Measurements from ENCODE around the gene TUBB8. TPM values are rescaled to one million over a fixed set of nuclear protein-coding genes. Genes with fewer than 3 reads are reported as not detected.

The TUBB8 gene
- polyA plus RNA-seq (2013, experiment 1 of 2) = 0.84 TPM
- polyA plus RNA-seq (2013, experiment 2 of 2) = 0.60 TPM

DNA sequence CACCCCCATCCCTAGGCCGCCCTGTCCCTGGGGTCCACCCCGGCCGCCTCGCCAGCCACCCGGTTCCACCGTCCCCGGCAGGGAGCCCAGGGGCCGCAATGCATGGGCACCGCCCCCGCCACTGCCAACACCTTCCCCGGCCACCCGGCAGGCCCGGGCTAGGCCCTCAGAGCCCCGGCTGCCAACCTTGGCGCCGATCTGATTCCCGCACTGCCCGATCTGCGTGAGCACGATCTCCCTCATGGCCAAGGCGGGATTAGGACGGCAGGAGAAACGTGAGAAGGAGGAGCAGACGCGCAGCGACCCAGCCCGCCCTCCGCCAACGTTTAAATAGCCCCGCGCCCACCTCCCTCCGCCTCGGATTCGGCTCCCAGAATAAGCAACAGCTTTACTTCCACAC, at the start of gene TUBB8:
TUBB8 (minus strand) TSS at position 301 of the 400 bp plus-strand sequence; CDS start at position 243, 58 bp downstream.
- no peak within 1 kb of the TSS for H2AK5ac ChIP-seq (ENCODE audit: low read depth, low read length)
- H3K14ac ChIP-seq (ENCODE audit: low read length) = no peak within 1 kb of the TSS
- no peak within 1 kb of the TSS for H4K8ac ChIP-seq (ENCODE audit: low read depth, low read length)
- no CpG with 5 or more reads among the region's 34 CpGs for WGBS, 2 donors (ENCODE audit: extremely low coverage in 2 of 2, insufficient read length in 2 of 2, insufficient replicate concordance in 1 of 2)
- no peak within 1 kb of the TSS for H3K4me3 ChIP-seq (ENCODE audit: low read length in 2 of 2)
- no peak within 1 kb of the TSS for H2BK5ac ChIP-seq (ENCODE audit: low read length)
- no peak within 1 kb of the TSS for H2BK120ac ChIP-seq (ENCODE audit: low read depth, low read length)
- no peaks in the 10 kb centered on the region for H3K27me3 ChIP-seq (ENCODE audit: control insufficient read depth in 3 of 3, insufficient read depth in 3 of 3, low read depth in 1 of 3, low read length in 3 of 3)
- H3K4me2 ChIP-seq (ENCODE audit: insufficient read depth, low read length, poor library complexity, severe bottlenecking) = no peak within 1 kb of the TSS
- H3K4me1 ChIP-seq (ENCODE audit: control insufficient read depth in 2 of 2, insufficient read depth in 1 of 2, low read depth in 1 of 2, low read length in 2 of 2) = no peaks in the 10 kb centered on the region
- no peak within 1 kb of the TSS for H3K27ac ChIP-seq (replicated peaks; ENCODE audit: low read length)
- H2BK15ac ChIP-seq (ENCODE audit: low read length) = no peak within 1 kb of the TSS
- H3K4ac ChIP-seq (ENCODE audit: low read length) = no peak within 1 kb of the TSS
- no peaks in the 10 kb centered on the region for H3K36me3 ChIP-seq (replicated peaks in 1 of 2; ENCODE audit: control insufficient read depth in 2 of 2, insufficient read depth in 2 of 2, low read length in 2 of 2)
- no peak within 1 kb of the TSS for H3K23ac ChIP-seq (ENCODE audit: low read depth, low read length, poor library complexity)
- H2AFZ ChIP-seq (ENCODE audit: low read length) = no peak within 1 kb of the TSS
- no peaks in the 10 kb centered on the region for H3K9me3 ChIP-seq (replicated peaks in 1 of 2; ENCODE audit: control insufficient read depth in 2 of 2, insufficient read depth in 1 of 2, low read depth in 1 of 2, low read length in 2 of 2)
- no peak within 1 kb of the TSS for H3K9ac ChIP-seq (ENCODE audit: low read depth, low read length, poor library complexity)
- no peak for DNase-seq (ENCODE audit: low spot score)
- no peak within 1 kb of the TSS for H3K18ac ChIP-seq (ENCODE audit: low read length)
- no peak within 1 kb of the TSS for H2BK12ac ChIP-seq (ENCODE audit: low read length)
- no peak within 1 kb of the TSS for H4K91ac ChIP-seq (ENCODE audit: low read depth, low read length, poor library complexity)
- H3K79me1 ChIP-seq (ENCODE audit: low read depth, low read length) = no peaks in the 10 kb centered on the region

DNA sequence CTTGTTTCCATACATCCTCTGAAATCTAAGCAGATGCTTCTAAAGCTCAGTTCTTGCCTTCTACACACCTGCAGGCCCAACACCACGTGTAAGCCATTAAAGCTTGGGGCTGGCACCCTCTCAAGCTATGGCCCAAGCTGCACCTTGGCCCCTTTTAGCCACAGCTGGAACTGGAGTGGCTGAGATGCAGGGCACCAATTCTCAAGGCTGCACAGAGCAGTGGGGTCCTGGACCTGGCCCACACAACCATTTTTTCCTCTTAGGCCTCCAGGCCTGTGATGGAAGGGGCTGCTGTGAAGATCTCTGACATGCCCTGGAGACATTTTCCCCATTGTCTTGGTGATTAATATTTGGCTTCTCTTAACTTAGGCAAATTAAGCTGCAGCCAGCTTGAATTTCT, 47.4 kb upstream of the TUBB8 start:
- Histone ChIP-seq H3K9ac (ENCODE audit: low read depth, low read length, poor library complexity) (no peak overlapping the region), H3K9me3 (replicated peaks in 1 of 2; ENCODE audit: control insufficient read depth in 2 of 2, insufficient read depth in 1 of 2, low read depth in 1 of 2, low read length in 2 of 2) (peaks cover 8 to 15% of the 10 kb centered on the region in 2 donors), H4K8ac (ENCODE audit: low read depth, low read length) (no peak overlapping the region), H2BK5ac (ENCODE audit: low read length) (no peak overlapping the region), H2AK5ac (ENCODE audit: low read depth, low read length) (no peak overlapping the region), H3K27ac (replicated peaks; ENCODE audit: low read length) (no peak overlapping the region), H2BK15ac (ENCODE audit: low read length) (no peak overlapping the region), H2BK120ac (ENCODE audit: low read depth, low read length) (no peak overlapping the region), H3K18ac (ENCODE audit: low read length) (no peak overlapping the region), H3K36me3 (replicated peaks in 1 of 2; ENCODE audit: control insufficient read depth in 2 of 2, insufficient read depth in 2 of 2, low read length in 2 of 2) (no peaks in the 10 kb centered on the region), H3K4me1 (ENCODE audit: control insufficient read depth in 2 of 2, insufficient read depth in 1 of 2, low read depth in 1 of 2, low read length in 2 of 2) (no peaks in the 10 kb centered on the region), H3K4ac (ENCODE audit: low read length) (no peak overlapping the region), H3K4me2 (ENCODE audit: insufficient read depth, low read length, poor library complexity, severe bottlenecking) (no peak overlapping the region), H3K14ac (ENCODE audit: low read length) (no peak overlapping the region), H2BK12ac (ENCODE audit: low read length) (no peak overlapping the region), H4K91ac (ENCODE audit: low read depth, low read length, poor library complexity) (no peak overlapping the region), H3K23ac (ENCODE audit: low read depth, low read length, poor library complexity) (no peak overlapping the region), H2AFZ (ENCODE audit: low read length) (no peak overlapping the region), H3K79me1 (ENCODE audit: low read depth, low read length) (no peaks in the 10 kb centered on the region), H3K27me3 (ENCODE audit: control insufficient read depth in 3 of 3, insufficient read depth in 3 of 3, low read depth in 1 of 3, low read length in 3 of 3) (no peaks in the 10 kb centered on the region), H3K4me3 (ENCODE audit: low read length in 2 of 2) (peak overlapping the region in 1 of 2 donors; percentile 36)
- DNase-seq (ENCODE audit: low spot score) = no peak
- no CpG with 5 or more reads among the region's 1 CpG for WGBS, 2 donors (ENCODE audit: extremely low coverage in 2 of 2, insufficient read length in 2 of 2, insufficient replicate concordance in 1 of 2)

DNA sequence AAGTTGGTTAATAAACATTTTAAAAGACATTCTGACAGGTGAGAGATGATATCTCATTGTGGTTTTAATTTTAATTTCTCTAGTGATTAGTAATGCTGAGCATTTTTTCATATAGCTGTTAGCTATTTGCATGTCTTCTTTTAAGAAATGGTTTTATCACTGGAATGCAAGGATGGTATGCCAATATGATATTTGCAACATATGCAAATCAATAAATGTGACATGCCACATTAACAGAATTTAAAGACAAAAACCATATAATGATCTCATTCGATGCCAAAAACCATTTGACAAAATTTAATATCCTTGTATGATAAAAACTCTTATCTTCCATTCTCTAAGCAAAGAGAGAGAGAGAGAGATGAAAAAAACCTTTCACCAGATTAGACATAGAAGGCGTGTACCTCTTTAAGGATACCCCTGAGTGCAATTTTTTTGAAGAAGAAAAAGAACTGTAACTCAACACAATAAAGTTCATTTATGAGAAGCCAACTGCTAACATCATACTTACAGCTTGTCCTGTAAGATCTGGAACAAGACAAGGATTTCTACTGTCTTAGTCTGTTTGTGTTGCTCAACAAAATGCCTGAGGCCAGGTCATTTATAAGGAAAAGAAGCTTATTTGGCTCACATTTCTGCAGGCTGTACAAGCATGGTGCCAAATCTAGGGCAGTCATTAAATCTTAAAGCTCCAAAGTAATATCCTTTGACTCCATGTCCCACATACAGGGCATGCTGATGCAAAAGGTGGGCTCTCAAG, 46.4 kb upstream of the TUBB8 start:
- Histone ChIP-seq H2BK120ac (ENCODE audit: low read depth, low read length) (no peak overlapping the region), H3K27ac (replicated peaks; ENCODE audit: low read length) (no peak overlapping the region), H3K79me1 (ENCODE audit: low read depth, low read length) (no peaks in the 10 kb centered on the region), H3K27me3 (ENCODE audit: control insufficient read depth in 3 of 3, insufficient read depth in 3 of 3, low read depth in 1 of 3, low read length in 3 of 3) (no peaks in the 10 kb centered on the region), H3K36me3 (replicated peaks in 1 of 2; ENCODE audit: control insufficient read depth in 2 of 2, insufficient read depth in 2 of 2, low read length in 2 of 2) (no peaks in the 10 kb centered on the region), H2BK15ac (ENCODE audit: low read length) (no peak overlapping the region), H2BK5ac (ENCODE audit: low read length) (no peak overlapping the region), H2AFZ (ENCODE audit: low read length) (no peak overlapping the region), H2BK12ac (ENCODE audit: low read length) (no peak overlapping the region), H3K4ac (ENCODE audit: low read length) (no peak overlapping the region), H3K14ac (ENCODE audit: low read length) (no peak overlapping the region), H3K9me3 (replicated peaks in 1 of 2; ENCODE audit: control insufficient read depth in 2 of 2, insufficient read depth in 1 of 2, low read depth in 1 of 2, low read length in 2 of 2) (peaks cover 8 to 15% of the 10 kb centered on the region in 2 donors), H2AK5ac (ENCODE audit: low read depth, low read length) (no peak overlapping the region), H4K8ac (ENCODE audit: low read depth, low read length) (no peak overlapping the region), H3K4me2 (ENCODE audit: insufficient read depth, low read length, poor library complexity, severe bottlenecking) (no peak overlapping the region), H3K4me1 (ENCODE audit: control insufficient read depth in 2 of 2, insufficient read depth in 1 of 2, low read depth in 1 of 2, low read length in 2 of 2) (no peaks in the 10 kb centered on the region), H3K23ac (ENCODE audit: low read depth, low read length, poor library complexity) (no peak overlapping the region), H3K18ac (ENCODE audit: low read length) (no peak overlapping the region), H3K9ac (ENCODE audit: low read depth, low read length, poor library complexity) (no peak overlapping the region), H3K4me3 (ENCODE audit: low read length in 2 of 2) (no peak overlapping the region), H4K91ac (ENCODE audit: low read depth, low read length, poor library complexity) (no peak overlapping the region)
- WGBS, 2 donors (ENCODE audit: extremely low coverage in 2 of 2, insufficient read length in 2 of 2, insufficient replicate concordance in 1 of 2) = no CpG with 5 or more reads among the region's 2 CpGs
- no peak for DNase-seq (ENCODE audit: low spot score)

DNA sequence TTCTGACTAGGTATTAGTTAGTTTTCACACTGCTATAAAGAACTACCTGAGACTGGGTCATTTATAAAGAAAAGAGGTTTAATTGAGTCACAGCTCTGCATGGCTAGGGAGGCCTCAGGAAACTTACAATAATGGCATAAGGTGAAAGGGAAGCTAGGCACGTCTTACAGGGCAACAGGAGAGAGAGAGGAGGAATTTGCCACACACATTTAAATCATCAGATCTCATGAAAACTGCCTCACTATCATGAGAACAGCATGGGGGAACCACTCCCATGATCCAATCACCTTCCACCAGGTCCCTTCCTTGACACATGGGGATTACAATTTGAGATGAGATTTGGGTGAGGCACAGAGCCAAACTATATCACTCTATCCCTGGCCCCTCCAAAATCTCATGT, 45.5 kb upstream of the TUBB8 start:
- peaks cover 0 to 1% (median 0%) of the 10 kb centered on the region in 3 experiments for H3K27me3 ChIP-seq (ENCODE audit: control insufficient read depth in 3 of 3, insufficient read depth in 3 of 3, low read depth in 1 of 3, low read length in 3 of 3)
- no peak overlapping the region for H3K14ac ChIP-seq (ENCODE audit: low read length)
- no peaks in the 10 kb centered on the region for H3K4me1 ChIP-seq (ENCODE audit: control insufficient read depth in 2 of 2, insufficient read depth in 1 of 2, low read depth in 1 of 2, low read length in 2 of 2)
- H2BK5ac ChIP-seq (ENCODE audit: low read length) = no peak overlapping the region
- no peak overlapping the region for H3K27ac ChIP-seq (replicated peaks; ENCODE audit: low read length)
- H4K8ac ChIP-seq (ENCODE audit: low read depth, low read length) = no peak overlapping the region
- no peak overlapping the region for H2BK120ac ChIP-seq (ENCODE audit: low read depth, low read length)
- DNase-seq (ENCODE audit: low spot score) = no peak
- no peaks in the 10 kb centered on the region for H3K79me1 ChIP-seq (ENCODE audit: low read depth, low read length)
- H3K4me2 ChIP-seq (ENCODE audit: insufficient read depth, low read length, poor library complexity, severe bottlenecking) = no peak overlapping the region
- no peak overlapping the region for H3K4ac ChIP-seq (ENCODE audit: low read length)
- H3K9ac ChIP-seq (ENCODE audit: low read depth, low read length, poor library complexity) = no peak overlapping the region
- no peak overlapping the region for H2AFZ ChIP-seq (ENCODE audit: low read length)
- H3K4me3 ChIP-seq (ENCODE audit: low read length in 2 of 2) = no peak overlapping the region
- no peaks in the 10 kb centered on the region for H3K36me3 ChIP-seq (replicated peaks in 1 of 2; ENCODE audit: control insufficient read depth in 2 of 2, insufficient read depth in 2 of 2, low read length in 2 of 2)
- no CpG with 5 or more reads among the region's 1 CpG for WGBS, 2 donors (ENCODE audit: extremely low coverage in 2 of 2, insufficient read length in 2 of 2, insufficient replicate concordance in 1 of 2)
- no peak overlapping the region for H2BK12ac ChIP-seq (ENCODE audit: low read length)
- no peak overlapping the region for H2BK15ac ChIP-seq (ENCODE audit: low read length)
- no peak overlapping the region for H2AK5ac ChIP-seq (ENCODE audit: low read depth, low read length)
- peaks cover 8 to 15% of the 10 kb centered on the region in 2 donors for H3K9me3 ChIP-seq (replicated peaks in 1 of 2; ENCODE audit: control insufficient read depth in 2 of 2, insufficient read depth in 1 of 2, low read depth in 1 of 2, low read length in 2 of 2)
- no peak overlapping the region for H3K23ac ChIP-seq (ENCODE audit: low read depth, low read length, poor library complexity)
- H3K18ac ChIP-seq (ENCODE audit: low read length) = no peak overlapping the region
- H4K91ac ChIP-seq (ENCODE audit: low read depth, low read length, poor library complexity) = no peak overlapping the region

All from neuronal stem cell (in vitro differentiated cells).